HepG2 (cell line): ENCODE measurements around the gene BCAS3. TPM values are rescaled to one million over a fixed set of nuclear protein-coding genes. Genes with fewer than 3 reads are reported as not detected.

Source experiments
- ATAC-seq: fragments of 200-7000 bp; cut with Tn5 transposase; 3 replicates; pipeline ENCODE4 v1.9.1; 2020; ENCODE audit warnings: mild to moderate bottlenecking, moderate library complexity
- BruUV-seq: library from RNA; stranded (reverse); fragments of 400-500 nt; replicated peaks from 2 replicates; lab custom pipeline; 2021; lab: Mats Ljungman, UMichigan
- CTCF ChIA-PET: fragments of 300-600 bp; formaldehyde crosslinking; extraction: SDS; loops from one replicate; lab custom pipeline; 2021; ENCODE audit warnings: low total read pairs, inconsistent platforms, low intra/inter-chr PET ratio; lab: Yijun Ruan, JAX
- POLR2A ChIA-PET: fragments of 350-600 bp; sonication (Branson Sonifier 250); formaldehyde crosslinking; loops from one replicate; lab custom pipeline; 2020; ENCODE audit warnings: antibody characterized with exemption, inconsistent platforms; lab: Yijun Ruan, JAX
- DNase-seq: peaks from one replicate; pipeline ENCODE4 v3.0.0-alpha.2; 2015; ENCODE audit warnings: low spot score
- FAIRE-seq: peaks from 3 replicates; lab custom pipeline; 2011; peaks lifted over from hg19 to GRCh38; lab: Jason Lieb, UNC
- H2AFZ ChIP-seq: one replicate; pipeline ENCODE4 v1.6.1; 2011; ENCODE audit warnings: low read length, inconsistent platforms
- H3K27ac ChIP-seq: fragments of 300-600 bp; 3 replicates; pipeline ENCODE4 v1.8.0; 2011; ENCODE audit warnings: mixed run types, mild to moderate bottlenecking, mixed read lengths, low read length, inconsistent platforms; ENCODE audit not compliant: insufficient read depth; ENCODE audit errors: extremely low read length
- H3K27me3 ChIP-seq, 2 experiments: fragments of 200-600 bp in 1 of 2; 2 replicates in 1 of 2; 3 replicates in 1 of 2; pipeline versions ENCODE4 v1.6.0 to v1.8.0; 2011; ENCODE audit warnings: low read length in 2 of 2, mild to moderate bottlenecking in 2 of 2, moderate library complexity in 2 of 2, inconsistent platforms in 1 of 2; ENCODE audit not compliant: insufficient read depth in 2 of 2, control insufficient read depth in 1 of 2
- H3K36me3 ChIP-seq, 2 experiments: fragments of 200-600 bp in 1 of 2; replicated peaks in 1 of 2; 2 replicates in 1 of 2; 3 replicates in 1 of 2; pipeline versions ENCODE4 v1.5.1 to v1.8.0; 2011; ENCODE audit warnings: low read length in 2 of 2, inconsistent platforms in 1 of 2; ENCODE audit not compliant: insufficient read depth in 2 of 2, control insufficient read depth in 1 of 2
- H3K4me1 ChIP-seq: 2 replicates; pipeline ENCODE4 v1.5.1; 2012; ENCODE audit warnings: low read length, inconsistent platforms; ENCODE audit not compliant: insufficient read depth
- H3K4me2 ChIP-seq: 2 replicates; pipeline ENCODE4 v1.6.0; 2011; ENCODE audit warnings: low read depth, low read length, inconsistent platforms
- H3K4me3 ChIP-seq, 3 experiments: fragments of 200-600 bp in 1 of 3; sonication (generic), shearing (Covaris generic) in 1 of 3; replicated peaks in 1 of 3; 2 replicates each; pipeline ENCODE4 v1.5.1; 2011 to 2016; ENCODE audit warnings: low read length in 3 of 3, inconsistent platforms in 2 of 3, low read depth in 2 of 3, mild to moderate bottlenecking in 2 of 3, control low read depth in 1 of 3, mixed read lengths in 1 of 3; ENCODE audit not compliant: insufficient read depth in 1 of 3
- H3K79me2 ChIP-seq: one replicate; pipeline ENCODE4 v1.6.1; 2011; ENCODE audit warnings: low read length, inconsistent platforms; ENCODE audit not compliant: insufficient read depth
- H3K9ac ChIP-seq: 2 replicates; pipeline ENCODE4 v1.6.0; 2011; ENCODE audit warnings: mild to moderate bottlenecking, low read depth, low read length, inconsistent platforms; ENCODE audit not compliant: insufficient read depth
- H3K9me3 ChIP-seq: 2 replicates; pipeline ENCODE4 v1.5.1; 2012; ENCODE audit warnings: mild to moderate bottlenecking, low read length
- H4K20me1 ChIP-seq: 2 replicates; pipeline ENCODE4 v1.6.0; 2011; ENCODE audit warnings: inconsistent platforms, mild to moderate bottlenecking, low read length, moderate library complexity; ENCODE audit not compliant: insufficient read depth
- PHF20 ChIP-seq: sonication (generic); formaldehyde crosslinking; IDR thresholded peaks from 2 replicates; pipeline ENCODE4 v1.5.0; 2020; ENCODE audit warnings: mild to moderate bottlenecking, missing genetic modification reagents
- RXRA ChIP-seq: sonication (generic); formaldehyde crosslinking; IDR thresholded peaks from 2 replicates; pipeline ENCODE4 v1.5.1; 2020; ENCODE audit warnings: missing genetic modification reagents
- SAP130 ChIP-seq: IDR thresholded peaks from 2 replicates; pipeline ENCODE4 v1.6.1; 2016; ENCODE audit warnings: low read depth
- SIX1 ChIP-seq: sonication (generic); formaldehyde crosslinking; IDR thresholded peaks from 2 replicates; pipeline ENCODE4 v1.4.0; 2020; ENCODE audit warnings: missing genetic modification reagents, borderline replicate concordance
- ZNF205 ChIP-seq: IDR thresholded peaks from 2 replicates; pipeline ENCODE4 v1.6.1; 2018; ENCODE audit warnings: missing biosample characterization, missing genetic modification reagents
- ZNF343 ChIP-seq: sonication (generic); formaldehyde crosslinking; IDR thresholded peaks from 2 replicates; pipeline ENCODE4 v1.4.0; 2020; ENCODE audit warnings: mild to moderate bottlenecking, missing genetic modification reagents
- WGBS: methylation state at CpG from one replicate; pipeline ENCODE4 v1.1.6; 2017; ENCODE audit warnings: low lambda C conversion rate; 5-methylcytosine and 5-hydroxymethylcytosine counted together
- in situ Hi-C: cut with HindIII; loops from 2 replicates; pipeline ENCODE4 v1.10.0; 2017; ENCODE audit warnings: low pct_unique_long_range_greater_than_20kb; ENCODE audit not compliant: extremely low pct_ligation_motif_present
- intact Hi-C: fragments of 100-400 bp; cut with micrococcal nuclease; formaldehyde crosslinking; loops from one replicate; pipeline ENCODE4 v1.10.0; 2022; ENCODE audit not compliant: unreplicated experiment
- polyA plus RNA-seq, 8 experiments: library from polyadenylated mRNA; depleted of rRNA in 3 of 8; stranded (reverse) in 7 of 8; unstranded in 1 of 8; fragments of >200 nt; fragmentation: Illumina TruSeq in 4 of 8; extraction: Trizol in 4 of 8; gene quantifications; 2 replicates each; pipeline versions ENCODE4 v1.2.1 to v1.2.3, GENCODE V29; 2011 to 2016; ENCODE audit warnings: low read depth in 4 of 8, missing spikeins in 1 of 8, mixed read lengths in 1 of 8; ENCODE audit not compliant: insufficient read depth in 1 of 8
- total RNA-seq, 5 experiments: library from RNA; depleted of rRNA; stranded (reverse); fragments of >200 nt; fragmentation: Illumina TruSeq; extraction: Trizol; gene quantifications; 2 replicates each; pipeline ENCODE4 v1.2.3, GENCODE V29; 2016; ENCODE audit warnings: low read depth in 1 of 5
- TF ChIP-seq, protein P1 (sequence below): sonication (generic); formaldehyde crosslinking; IDR thresholded peaks from 2 replicates; pipeline ENCODE4 v1.4.0; 2020; ENCODE audit warnings: missing genetic modification reagents, borderline replicate concordance
- TF ChIP-seq, protein P2 (sequence below): sonication (generic); formaldehyde crosslinking; IDR thresholded peaks from 2 replicates; pipeline ENCODE4 v1.8.0; 2022; ENCODE audit warnings: mild to moderate bottlenecking, missing genetic modification reagents; ENCODE audit not compliant: insufficient replicate concordance
- TF ChIP-seq, protein P3 (sequence below): sonication (generic); formaldehyde crosslinking; IDR thresholded peaks from 2 replicates; pipeline ENCODE4 v1.4.0; 2020; ENCODE audit warnings: missing genetic modification reagents

The BCAS3 gene
- total and polyA plus RNA-seq, 2 of the 13 experiments (the other 11 are each of a cell fraction or from before 2014, with no cell fraction given): 10.7 to 11.2 TPM

DNA sequence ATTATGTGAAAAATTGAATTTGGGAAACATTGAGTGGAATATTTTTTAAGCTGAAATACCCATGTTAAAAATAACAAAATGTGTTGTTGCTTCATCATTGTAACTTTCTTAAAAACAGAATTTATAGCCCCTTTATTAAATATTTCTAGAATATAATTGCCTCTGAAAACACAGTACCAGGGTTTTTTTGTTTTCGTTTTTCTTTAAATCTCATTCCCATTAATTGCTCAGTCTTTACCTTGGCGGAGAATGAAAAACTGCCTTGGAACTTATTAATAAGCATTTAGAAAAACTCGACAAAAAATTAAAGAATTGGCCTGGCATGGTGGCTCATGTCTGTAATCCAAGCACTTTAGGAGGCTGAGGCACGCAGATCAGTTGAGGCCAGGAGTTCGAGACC is 526.8 kb downstream of the BCAS3 start (continued):
- TF ChIP-seq, protein P1, sequence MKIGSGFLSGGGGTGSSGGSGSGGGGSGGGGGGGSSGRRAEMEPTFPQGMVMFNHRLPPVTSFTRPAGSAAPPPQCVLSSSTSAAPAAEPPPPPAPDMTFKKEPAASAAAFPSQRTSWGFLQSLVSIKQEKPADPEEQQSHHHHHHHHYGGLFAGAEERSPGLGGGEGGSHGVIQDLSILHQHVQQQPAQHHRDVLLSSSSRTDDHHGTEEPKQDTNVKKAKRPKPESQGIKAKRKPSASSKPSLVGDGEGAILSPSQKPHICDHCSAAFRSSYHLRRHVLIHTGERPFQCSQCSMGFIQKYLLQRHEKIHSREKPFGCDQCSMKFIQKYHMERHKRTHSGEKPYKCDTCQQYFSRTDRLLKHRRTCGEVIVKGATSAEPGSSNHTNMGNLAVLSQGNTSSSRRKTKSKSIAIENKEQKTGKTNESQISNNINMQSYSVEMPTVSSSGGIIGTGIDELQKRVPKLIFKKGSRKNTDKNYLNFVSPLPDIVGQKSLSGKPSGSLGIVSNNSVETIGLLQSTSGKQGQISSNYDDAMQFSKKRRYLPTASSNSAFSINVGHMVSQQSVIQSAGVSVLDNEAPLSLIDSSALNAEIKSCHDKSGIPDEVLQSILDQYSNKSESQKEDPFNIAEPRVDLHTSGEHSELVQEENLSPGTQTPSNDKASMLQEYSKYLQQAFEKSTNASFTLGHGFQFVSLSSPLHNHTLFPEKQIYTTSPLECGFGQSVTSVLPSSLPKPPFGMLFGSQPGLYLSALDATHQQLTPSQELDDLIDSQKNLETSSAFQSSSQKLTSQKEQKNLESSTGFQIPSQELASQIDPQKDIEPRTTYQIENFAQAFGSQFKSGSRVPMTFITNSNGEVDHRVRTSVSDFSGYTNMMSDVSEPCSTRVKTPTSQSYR: no peak
- TF ChIP-seq, protein P2, sequence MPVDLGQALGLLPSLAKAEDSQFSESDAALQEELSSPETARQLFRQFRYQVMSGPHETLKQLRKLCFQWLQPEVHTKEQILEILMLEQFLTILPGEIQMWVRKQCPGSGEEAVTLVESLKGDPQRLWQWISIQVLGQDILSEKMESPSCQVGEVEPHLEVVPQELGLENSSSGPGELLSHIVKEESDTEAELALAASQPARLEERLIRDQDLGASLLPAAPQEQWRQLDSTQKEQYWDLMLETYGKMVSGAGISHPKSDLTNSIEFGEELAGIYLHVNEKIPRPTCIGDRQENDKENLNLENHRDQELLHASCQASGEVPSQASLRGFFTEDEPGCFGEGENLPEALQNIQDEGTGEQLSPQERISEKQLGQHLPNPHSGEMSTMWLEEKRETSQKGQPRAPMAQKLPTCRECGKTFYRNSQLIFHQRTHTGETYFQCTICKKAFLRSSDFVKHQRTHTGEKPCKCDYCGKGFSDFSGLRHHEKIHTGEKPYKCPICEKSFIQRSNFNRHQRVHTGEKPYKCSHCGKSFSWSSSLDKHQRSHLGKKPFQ (CRISPR knock-in tag): no peak
- TF ChIP-seq RXRA (no peak), ZNF343 (no peak)
- TF ChIP-seq, protein P3, sequence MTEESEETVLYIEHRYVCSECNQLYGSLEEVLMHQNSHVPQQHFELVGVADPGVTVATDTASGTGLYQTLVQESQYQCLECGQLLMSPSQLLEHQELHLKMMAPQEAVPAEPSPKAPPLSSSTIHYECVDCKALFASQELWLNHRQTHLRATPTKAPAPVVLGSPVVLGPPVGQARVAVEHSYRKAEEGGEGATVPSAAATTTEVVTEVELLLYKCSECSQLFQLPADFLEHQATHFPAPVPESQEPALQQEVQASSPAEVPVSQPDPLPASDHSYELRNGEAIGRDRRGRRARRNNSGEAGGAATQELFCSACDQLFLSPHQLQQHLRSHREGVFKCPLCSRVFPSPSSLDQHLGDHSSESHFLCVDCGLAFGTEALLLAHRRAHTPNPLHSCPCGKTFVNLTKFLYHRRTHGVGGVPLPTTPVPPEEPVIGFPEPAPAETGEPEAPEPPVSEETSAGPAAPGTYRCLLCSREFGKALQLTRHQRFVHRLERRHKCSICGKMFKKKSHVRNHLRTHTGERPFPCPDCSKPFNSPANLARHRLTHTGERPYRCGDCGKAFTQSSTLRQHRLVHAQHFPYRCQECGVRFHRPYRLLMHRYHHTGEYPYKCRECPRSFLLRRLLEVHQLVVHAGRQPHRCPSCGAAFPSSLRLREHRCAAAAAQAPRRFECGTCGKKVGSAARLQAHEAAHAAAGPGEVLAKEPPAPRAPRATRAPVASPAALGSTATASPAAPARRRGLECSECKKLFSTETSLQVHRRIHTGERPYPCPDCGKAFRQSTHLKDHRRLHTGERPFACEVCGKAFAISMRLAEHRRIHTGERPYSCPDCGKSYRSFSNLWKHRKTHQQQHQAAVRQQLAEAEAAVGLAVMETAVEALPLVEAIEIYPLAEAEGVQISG (CRISPR knock-in tag): no peak

DNA sequence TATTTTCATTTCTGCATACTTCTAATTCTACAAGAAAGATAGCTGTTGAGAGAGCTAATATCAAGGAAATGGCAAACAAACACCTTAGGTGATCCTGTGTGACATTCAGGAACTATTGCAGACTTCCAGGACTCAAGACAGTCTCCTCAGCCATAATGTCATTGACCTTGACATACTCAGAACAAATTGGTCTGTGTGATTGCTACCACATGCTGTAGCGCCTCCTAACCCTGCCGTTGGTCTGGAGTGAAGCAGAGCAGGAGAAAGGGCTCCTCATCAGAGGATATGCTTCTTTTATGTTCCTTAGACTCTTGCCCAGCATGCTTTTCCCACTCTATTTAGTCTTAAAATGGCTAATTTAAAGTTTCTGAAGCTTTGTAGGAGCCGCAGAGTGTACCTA is 527.8 kb downstream of the BCAS3 start:
- H3K9ac ChIP-seq: no peak overlapping the region
- POLR2A ChIA-PET: no interaction called here
- in situ Hi-C loops: no loop called here
- H4K20me1 ChIP-seq: no peaks in the 10 kb centered on the region
- FAIRE-seq: no peak
- WGBS: 63% methylated on average over 3 of the region's 3 CpGs
- CTCF ChIA-PET: no interaction called here
- no peak overlapping the region for H3K27ac ChIP-seq
- H3K4me3 ChIP-seq: no peak overlapping the region
- no TSS peak for BruUV-seq
- intact Hi-C loops: no loop called here
- no peaks in the 10 kb centered on the region for H3K36me3 ChIP-seq
- TF ChIP-seq SAP130: no peak
- TF ChIP-seq PHF20: no peak
- no peak for TF ChIP-seq SIX1 (CRISPR knock-in tag)
- no peak for TF ChIP-seq ZNF205 (CRISPR knock-in tag)
- TF ChIP-seq, all 625 proteins: peak for 0
- Histone ChIP-seq H3K9me3 (no peaks in the 10 kb centered on the region), H3K4me2 (no peak overlapping the region), H3K79me2 (no peaks in the 10 kb centered on the region), H3K4me1 (peaks cover 19% of the 10 kb centered on the region), H3K27me3 (no peaks in the 10 kb centered on the region), H2AFZ (no peak overlapping the region)
- no peak for DNase-seq
- no peak for ATAC-seq
